Right renal pelvis (tissue), 4 donors: Measurements from ENCODE around the gene MTERF1. TPM values are rescaled to one million over a fixed set of nuclear protein-coding genes. Genes with fewer than 3 reads are reported as not detected.

Experiments
- DNase-seq, 4 donors: peaks; one replicate each; pipeline ENCODE4 v3.0.0-alpha.2; 2013; ENCODE audit warnings: low read depth in 4 of 4, low spot score in 3 of 4, missing footprints in 1 of 4
- polyA plus RNA-seq, 4 donors: library from polyadenylated mRNA; unstranded; fragments of 120-200 nt; gene quantifications; one replicate each; pipeline ENCODE4 v1.2.1, GENCODE V29; 2013; ENCODE audit not compliant: insufficient read length in 4 of 4

MTERF1 gene
- polyA plus RNA-seq, 4 donors = 19.5 to 24.8 (median 22.4) TPM

- no peak for DNase-seq
These were observed 44.6 kb downstream of the MTERF1 start for GRCh38 chr7:91835826-91836368.

GRCh38 chr7:91835091-91835825 lies 45.2 kb downstream of the MTERF1 start:
- DNase-seq = no peak

GRCh38 chr7:91832493-91833045 lies 47.9 kb downstream of the MTERF1 start:
- no peak for DNase-seq

- no peak for DNase-seq
These were observed 53.3 kb downstream of the MTERF1 start for GRCh38 chr7:91827169-91827568.

- DNase-seq = peak in 1 of 4 donors; percentile 0
These were observed 54.1 kb downstream of the MTERF1 start for GRCh38 chr7:91826377-91826776.

GRCh38 chr7:91824201-91824600 lies 56.3 kb downstream of the MTERF1 start:
- no peak for DNase-seq

Other genes with a start within 250 kb of the MTERF1 start
- 10 to 100 TPM; 74.0 to 93.3 (median 80.9) TPM for gene AKAP9, start 60.2 kb upstream of the MTERF1 start, polyA plus RNA-seq